ACC112 (cell line): ENCODE data around the gene ALPI.

Experiments
- H2AFZ ChIP-seq: fragments of 200-600 bp; sonication (generic); one replicate; pipeline ENCODE4 v1.6.0; 2017; ENCODE audit warnings: antibody characterized with exemption, low read length; ENCODE audit not compliant: unreplicated experiment
- H3K27ac ChIP-seq: fragments of 200-600 bp; sonication (generic); 2 replicates; pipeline ENCODE4 v1.5.1; 2014; ENCODE audit warnings: low read depth, mild to moderate bottlenecking, antibody characterized with exemption, low read length, moderate library complexity
- H3K27me3 ChIP-seq: fragments of 200-600 bp; sonication (generic); 2 replicates; pipeline ENCODE4 v1.6.1; 2014; ENCODE audit warnings: mild to moderate bottlenecking, antibody characterized with exemption, low read length, moderate library complexity, mixed read lengths; ENCODE audit not compliant: insufficient read depth
- H3K36me3 ChIP-seq: fragments of 200-600 bp; sonication (generic); 2 replicates; pipeline ENCODE4 v1.6.1; 2016; ENCODE audit warnings: mild to moderate bottlenecking, antibody characterized with exemption, low read length, moderate library complexity, mixed read lengths; ENCODE audit not compliant: insufficient read depth
- H3K4me1 ChIP-seq: fragments of 200-600 bp; sonication (generic); one replicate; pipeline ENCODE4 v1.6.1; 2016; ENCODE audit warnings: low read length, mixed read lengths; ENCODE audit not compliant: insufficient read depth, unreplicated experiment, control insufficient read depth
- H3K4me3 ChIP-seq: fragments of 200-600 bp; sonication (generic); 2 replicates; pipeline ENCODE4 v1.5.1; 2014; ENCODE audit warnings: mild to moderate bottlenecking, low read depth, low read length
- H3K79me2 ChIP-seq: fragments of 200-600 bp; sonication (generic); one replicate; pipeline ENCODE4 v1.6.0; 2016; ENCODE audit warnings: low read length; ENCODE audit not compliant: control insufficient read depth, unreplicated experiment, insufficient read depth

Gene ALPI

GRCh38 chr2:232488097-232488711 lies 32.3 kb downstream of the ALPI start:
- H2AFZ ChIP-seq: no peak overlapping the region
- no peak overlapping the region for H3K27ac ChIP-seq
- H3K4me3 ChIP-seq: no peak overlapping the region
- peaks cover 50% of the 10 kb centered on the region for H3K27me3 ChIP-seq
- no peaks in the 10 kb centered on the region for H3K4me1 ChIP-seq
- H3K79me2 ChIP-seq: no peaks in the 10 kb centered on the region
- H3K36me3 ChIP-seq: no peaks in the 10 kb centered on the region

GRCh38 chr2:232488721-232489300 lies 32.9 kb downstream of the ALPI start:
- Histone ChIP-seq H3K36me3 (no peaks in the 10 kb centered on the region), H2AFZ (no peak overlapping the region), H3K4me3 (no peak overlapping the region), H3K27ac (no peak overlapping the region), H3K79me2 (no peaks in the 10 kb centered on the region), H3K4me1 (no peaks in the 10 kb centered on the region), H3K27me3 (peaks cover 50% of the 10 kb centered on the region)

- no peak overlapping the region for H3K4me3 ChIP-seq
- H3K27ac ChIP-seq: no peak overlapping the region
- no peaks in the 10 kb centered on the region for H3K4me1 ChIP-seq
- H3K36me3 ChIP-seq: no peaks in the 10 kb centered on the region
- H3K79me2 ChIP-seq: no peaks in the 10 kb centered on the region
- H2AFZ ChIP-seq: no peak overlapping the region
- H3K27me3 ChIP-seq: peaks cover 42% of the 10 kb centered on the region
Observed at GRCh38 chr2:232489516-232490220, 33.7 kb downstream of the ALPI start.

DNA sequence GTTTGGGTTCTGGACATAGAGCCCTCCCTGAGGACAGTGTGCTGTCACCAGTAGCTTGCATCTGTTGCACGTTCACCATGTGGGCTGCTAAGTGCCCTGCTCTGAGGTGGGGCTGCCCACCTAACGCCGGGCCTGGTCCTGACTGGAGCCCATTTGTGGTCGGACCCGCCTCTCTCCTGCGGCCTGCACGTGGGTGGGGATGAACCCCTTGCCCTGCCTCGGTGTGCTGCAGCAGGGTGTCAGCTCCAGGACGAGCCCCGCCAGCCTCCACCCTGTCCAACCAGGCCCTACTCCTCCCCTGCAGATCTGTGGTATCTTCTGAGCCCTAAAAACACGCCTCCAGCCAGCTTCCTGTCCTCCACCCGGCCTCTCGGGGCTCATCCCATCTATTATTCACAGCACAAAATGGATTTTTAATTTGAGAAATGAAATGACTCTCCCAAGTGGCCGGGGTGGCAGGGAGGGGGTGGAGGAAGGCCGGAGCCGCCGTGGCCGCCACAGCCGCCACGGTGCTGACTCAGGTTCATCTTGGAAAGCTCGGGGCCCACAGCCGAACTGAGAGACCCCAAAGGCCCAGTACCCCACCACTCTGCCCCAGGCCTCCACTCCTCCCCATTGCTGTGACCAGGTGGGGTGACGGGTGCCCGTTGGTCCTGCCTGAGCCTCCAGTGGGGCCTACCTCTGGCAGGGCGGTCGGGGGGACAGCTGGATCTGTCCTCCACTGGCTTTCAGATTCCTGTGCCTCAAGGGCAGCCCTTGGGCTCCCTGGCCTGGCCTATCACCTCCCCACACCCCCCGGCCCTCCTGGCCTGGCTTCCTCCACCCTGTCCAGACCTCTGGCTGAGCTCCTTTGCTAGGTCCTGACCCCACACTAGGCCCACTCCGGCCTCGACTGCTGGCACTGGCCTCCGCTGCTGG lies 34.5 kb downstream of the ALPI start:
- Histone ChIP-seq H3K27ac (no peak overlapping the region), H3K27me3 (peaks cover 34% of the 10 kb centered on the region), H3K79me2 (no peaks in the 10 kb centered on the region), H3K4me3 (no peak overlapping the region), H3K4me1 (no peaks in the 10 kb centered on the region), H2AFZ (no peak overlapping the region), H3K36me3 (no peaks in the 10 kb centered on the region)

- no peak overlapping the region for H3K4me3 ChIP-seq
Observed at GRCh38 chr2:232491139-232491780, 35.3 kb downstream of the ALPI start.

DNA sequence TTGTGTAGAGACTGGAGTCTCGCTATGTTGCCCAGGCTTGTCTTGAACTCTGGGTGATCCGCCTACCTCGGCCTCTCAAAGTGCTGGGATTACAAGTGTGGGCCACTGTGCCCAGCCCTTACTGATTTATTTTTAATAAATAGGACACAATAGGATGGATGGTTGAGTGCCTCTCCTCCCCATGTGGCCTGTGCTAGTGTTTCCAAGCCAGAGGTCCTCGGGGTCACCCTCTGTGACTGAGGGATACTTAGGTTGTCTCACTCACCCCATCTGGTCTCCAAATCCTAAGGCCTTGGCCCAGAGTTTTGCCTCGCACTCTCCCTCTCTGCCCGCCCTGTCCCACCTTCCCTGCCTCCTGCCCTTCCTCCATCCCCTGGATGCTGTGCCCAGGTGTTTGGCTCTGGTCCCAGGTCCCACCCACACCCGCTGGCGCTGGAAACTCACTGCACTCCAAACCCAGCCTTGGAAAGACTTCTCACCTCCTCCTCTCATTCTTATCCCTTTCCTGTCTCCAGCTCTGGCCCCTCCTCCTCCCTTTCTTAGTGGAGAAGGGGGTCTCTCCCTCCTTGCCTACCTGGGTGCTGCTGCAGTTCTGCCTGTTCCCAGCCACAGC lies 36.4 kb downstream of the ALPI start:
- Histone ChIP-seq H2AFZ (no peak overlapping the region), H3K27ac (no peak overlapping the region), H3K4me3 (no peak overlapping the region), H3K27me3 (peaks cover 16% of the 10 kb centered on the region), H3K4me1 (no peaks in the 10 kb centered on the region), H3K36me3 (no peaks in the 10 kb centered on the region), H3K79me2 (no peaks in the 10 kb centered on the region)

More at GRCh38 chr2:232491139-232491780, 35.3 kb downstream of the ALPI start:
- Histone ChIP-seq H3K36me3 (no peaks in the 10 kb centered on the region), H3K27ac (no peak overlapping the region), H2AFZ (no peak overlapping the region), H3K4me1 (no peaks in the 10 kb centered on the region), H3K79me2 (no peaks in the 10 kb centered on the region), H3K27me3 (peaks cover 26% of the 10 kb centered on the region)

DNA sequence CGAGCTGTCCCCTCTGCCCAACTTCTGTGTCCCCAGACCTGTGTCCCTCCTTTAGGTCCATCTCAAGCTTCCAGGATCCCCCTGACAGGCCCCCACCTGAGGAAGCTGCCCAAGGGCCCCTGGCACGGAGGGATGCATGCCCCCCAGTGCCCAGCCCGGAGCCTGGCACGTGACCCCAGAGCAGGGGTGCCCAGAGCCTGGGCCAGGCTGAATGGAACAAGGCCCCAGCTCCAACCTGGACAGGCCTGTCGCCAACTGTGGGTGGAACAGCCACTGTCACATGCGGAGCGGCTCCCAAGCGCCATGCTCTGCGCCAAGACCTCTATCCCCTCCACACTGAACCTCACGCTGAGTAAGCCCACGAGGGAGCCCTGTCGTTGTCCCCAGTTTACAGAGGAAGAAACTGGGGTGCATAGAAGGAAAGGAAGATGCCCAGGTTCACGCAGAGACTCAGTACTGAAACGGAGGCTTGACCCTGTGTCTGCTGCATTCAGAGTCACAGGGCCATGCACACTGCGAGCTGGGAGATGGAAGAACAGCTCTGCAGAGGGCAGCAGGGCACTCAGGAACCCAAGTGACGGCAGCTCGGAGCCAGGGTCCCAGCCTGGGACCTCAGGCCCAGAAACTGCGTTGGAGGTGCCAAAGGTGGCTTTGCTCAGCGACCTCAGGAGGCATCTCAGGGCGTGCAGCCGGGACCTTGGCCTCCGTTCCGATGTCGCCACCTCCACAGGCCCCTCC lies 37.2 kb downstream of the ALPI start:
- Histone ChIP-seq H3K4me3 (no peak overlapping the region), H3K27me3 (peaks cover 15% of the 10 kb centered on the region), H3K36me3 (no peaks in the 10 kb centered on the region), H2AFZ (no peak overlapping the region), H3K27ac (no peak overlapping the region), H3K4me1 (no peaks in the 10 kb centered on the region), H3K79me2 (no peaks in the 10 kb centered on the region)

DNA sequence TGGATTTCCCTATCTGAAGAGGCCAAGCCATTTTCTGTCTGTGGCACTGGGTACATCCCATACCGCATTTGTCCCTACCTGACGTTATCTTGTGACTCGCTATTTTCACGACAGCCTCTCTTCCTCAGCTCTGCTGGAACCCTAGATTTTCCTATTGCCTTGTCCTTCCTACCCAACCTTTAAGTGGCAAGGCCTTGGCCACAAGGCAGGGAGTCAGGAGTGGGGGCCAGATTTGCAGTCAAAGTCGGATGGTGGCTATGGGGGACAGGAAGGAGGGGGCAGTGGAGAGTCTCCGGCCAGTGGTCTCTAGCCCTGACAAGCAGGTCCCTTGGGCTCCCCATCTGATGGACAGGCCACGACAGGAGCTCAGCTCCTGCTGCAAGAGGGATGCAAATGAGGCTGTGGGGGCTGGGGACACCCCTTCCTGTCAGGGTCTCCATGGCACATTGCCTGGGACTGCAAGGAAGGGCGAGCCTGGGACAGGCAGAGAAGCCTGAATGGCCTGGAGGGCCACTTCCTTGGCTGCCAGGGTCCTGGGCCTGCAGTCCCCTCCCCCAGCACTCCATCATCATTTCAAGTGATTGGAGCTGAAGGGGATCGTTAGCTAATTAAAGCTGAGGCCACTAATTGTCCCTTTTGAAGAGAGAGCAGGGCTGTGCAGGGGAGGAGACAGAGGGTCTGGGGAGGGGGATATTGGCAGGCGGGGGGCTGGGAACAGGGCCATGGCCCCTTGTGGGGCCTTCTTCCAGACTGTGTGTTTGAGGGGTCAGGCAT lies 37.9 kb downstream of the ALPI start:
- Histone ChIP-seq H3K27ac (no peak overlapping the region), H3K4me3 (no peak overlapping the region), H3K36me3 (no peaks in the 10 kb centered on the region), H3K27me3 (peaks cover 15% of the 10 kb centered on the region; the same call in 1 of the 2 replicates), H3K79me2 (no peaks in the 10 kb centered on the region), H2AFZ (no peak overlapping the region), H3K4me1 (no peaks in the 10 kb centered on the region)

DNA sequence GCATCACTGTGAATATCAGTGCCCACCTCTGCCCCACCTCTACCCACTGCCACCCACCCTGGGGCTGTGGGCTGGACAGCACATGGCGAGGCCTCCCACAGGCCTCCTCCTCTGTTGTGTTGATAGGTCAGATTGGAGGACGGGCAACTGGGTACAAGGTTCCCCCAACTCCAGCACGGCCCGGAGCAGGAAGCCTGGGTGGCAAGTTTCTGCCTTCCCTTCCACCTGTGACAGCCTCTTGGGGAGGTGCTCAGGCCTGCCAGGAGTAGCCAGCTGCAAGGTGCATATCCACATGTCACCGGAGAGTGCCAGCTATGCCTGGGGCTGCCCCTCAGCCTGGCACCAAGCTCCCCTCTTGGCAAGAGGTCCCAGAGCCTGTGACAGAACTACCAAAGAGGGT lies 38.6 kb downstream of the ALPI start:
- Histone ChIP-seq H3K79me2 (no peaks in the 10 kb centered on the region), H3K4me1 (no peaks in the 10 kb centered on the region), H3K27ac (no peak overlapping the region), H3K4me3 (no peak overlapping the region), H3K36me3 (no peaks in the 10 kb centered on the region), H3K27me3 (peaks cover 14% of the 10 kb centered on the region; the same call in 1 of the 2 replicates), H2AFZ (no peak overlapping the region)
